Measurements from ENCODE around the gene ADORA3. TPM values are rescaled to one million over a fixed set of nuclear protein-coding genes. Genes with fewer than 3 reads are reported as not detected.

ADORA3 gene
- total RNA-seq, 1 experiment from 2014 or later, result not detected

GRCh38 chr1:111476214-111476613 is 27.2 kb downstream of the ADORA3 start:
- no peak overlapping the region for H3K27ac ChIP-seq
- no peak for DNase-seq (ENCODE audit: low read depth in 1 of 2, low spot score in 2 of 2)
- H3K4me1 ChIP-seq (replicated peaks), result no peaks in the 10 kb centered on the region
- H3K36me3 ChIP-seq, result no peaks in the 10 kb centered on the region
- no peaks in the 10 kb centered on the region for H3K9me3 ChIP-seq (replicated peaks)
- H3K4me3 ChIP-seq, result no peak overlapping the region
- no peaks in the 10 kb centered on the region for H3K27me3 ChIP-seq (replicated peaks)

GRCh38 chr1:111475701-111476100 is 27.7 kb downstream of the ADORA3 start:
- Histone ChIP-seq H3K4me3 (no peak overlapping the region), H3K27ac (no peak overlapping the region), H3K9me3 (replicated peaks) (no peaks in the 10 kb centered on the region), H3K27me3 (replicated peaks) (no peaks in the 10 kb centered on the region), H3K36me3 (no peaks in the 10 kb centered on the region; the same call in 1 of the 2 replicates), H3K4me1 (replicated peaks) (no peaks in the 10 kb centered on the region)
- DNase-seq (ENCODE audit: low read depth in 1 of 2, low spot score in 2 of 2), result no peak

- Histone ChIP-seq H3K27ac (no peak overlapping the region), H3K36me3 (no peaks in the 10 kb centered on the region; the same call in 1 of the 2 replicates)
Observed at GRCh38 chr1:111474521-111474920, 28.9 kb downstream of the ADORA3 start.

GRCh38 chr1:111474106-111474505 is 29.3 kb downstream of the ADORA3 start:
- Histone ChIP-seq H3K9me3 (replicated peaks) (no peaks in the 10 kb centered on the region), H3K27ac (no peak overlapping the region), H3K4me3 (no peak overlapping the region), H3K4me1 (replicated peaks) (no peaks in the 10 kb centered on the region), H3K36me3 (no peaks in the 10 kb centered on the region; the same call in 1 of the 2 replicates), H3K27me3 (replicated peaks) (no peaks in the 10 kb centered on the region)
- DNase-seq (ENCODE audit: low read depth in 1 of 2, low spot score in 2 of 2), result no peak

More at GRCh38 chr1:111474521-111474920, 28.9 kb downstream of the ADORA3 start:
- no peaks in the 10 kb centered on the region for H3K9me3 ChIP-seq (replicated peaks)
- H3K4me1 ChIP-seq (replicated peaks), result no peaks in the 10 kb centered on the region
- DNase-seq (ENCODE audit: low read depth in 1 of 2, low spot score in 2 of 2), result no peak
- no peak overlapping the region for H3K4me3 ChIP-seq
- H3K27me3 ChIP-seq (replicated peaks), result no peaks in the 10 kb centered on the region

- no peaks in the 10 kb centered on the region for H3K27me3 ChIP-seq (replicated peaks)
- no peaks in the 10 kb centered on the region for H3K9me3 ChIP-seq (replicated peaks)
- no peaks in the 10 kb centered on the region for H3K4me1 ChIP-seq (replicated peaks)
- no peak overlapping the region for H3K4me3 ChIP-seq
- H3K27ac ChIP-seq, result no peak overlapping the region
- peaks cover 8% of the 10 kb centered on the region for H3K36me3 ChIP-seq
- no peak for DNase-seq (ENCODE audit: low read depth in 1 of 2, low spot score in 2 of 2)
Observed at GRCh38 chr1:111471538-111471937, 31.9 kb downstream of the ADORA3 start.

- Histone ChIP-seq H3K27me3 (replicated peaks) (no peaks in the 10 kb centered on the region), H3K27ac (no peak overlapping the region), H3K9me3 (replicated peaks) (no peaks in the 10 kb centered on the region), H3K4me3 (no peak overlapping the region), H3K36me3 (peaks cover 8% of the 10 kb centered on the region), H3K4me1 (replicated peaks) (no peaks in the 10 kb centered on the region)
- no peak for DNase-seq (ENCODE audit: low read depth in 1 of 2, low spot score in 2 of 2)
Observed at GRCh38 chr1:111471012-111471411, 32.4 kb downstream of the ADORA3 start.

GRCh38 chr1:111470596-111470995 is 32.8 kb downstream of the ADORA3 start:
- DNase-seq (ENCODE audit: low read depth in 1 of 2, low spot score in 2 of 2), result no peak
- peaks cover 8% of the 10 kb centered on the region for H3K36me3 ChIP-seq
- no peak overlapping the region for H3K4me3 ChIP-seq

GRCh38 chr1:111469539-111469938 is 33.9 kb downstream of the ADORA3 start:
- Histone ChIP-seq H3K27ac (no peak overlapping the region), H3K9me3 (replicated peaks) (no peaks in the 10 kb centered on the region), H3K4me1 (replicated peaks) (no peaks in the 10 kb centered on the region), H3K36me3 (peaks cover 8% of the 10 kb centered on the region), H3K27me3 (replicated peaks) (no peaks in the 10 kb centered on the region), H3K4me3 (no peak overlapping the region)
- no peak for DNase-seq (ENCODE audit: low read depth in 1 of 2, low spot score in 2 of 2)

More at GRCh38 chr1:111470596-111470995, 32.8 kb downstream of the ADORA3 start:
- Histone ChIP-seq H3K4me1 (replicated peaks) (no peaks in the 10 kb centered on the region), H3K27me3 (replicated peaks) (no peaks in the 10 kb centered on the region), H3K9me3 (replicated peaks) (no peaks in the 10 kb centered on the region), H3K27ac (no peak overlapping the region)

- no peak overlapping the region for H3K27ac ChIP-seq
- no peak overlapping the region for H3K4me3 ChIP-seq
- no peaks in the 10 kb centered on the region for H3K27me3 ChIP-seq (replicated peaks)
- peaks cover 8% of the 10 kb centered on the region for H3K36me3 ChIP-seq
- no peaks in the 10 kb centered on the region for H3K4me1 ChIP-seq (replicated peaks)
- H3K9me3 ChIP-seq (replicated peaks), result no peaks in the 10 kb centered on the region
- DNase-seq (ENCODE audit: low read depth in 1 of 2, low spot score in 2 of 2), result no peak
Observed at GRCh38 chr1:111468717-111469100, 34.7 kb downstream of the ADORA3 start.

GRCh38 chr1:111467865-111468716 is 35.3 kb downstream of the ADORA3 start:
- Histone ChIP-seq H3K36me3 (peaks cover 10% of the 10 kb centered on the region), H3K4me3 (no peak overlapping the region), H3K4me1 (replicated peaks) (no peaks in the 10 kb centered on the region), H3K27me3 (replicated peaks) (no peaks in the 10 kb centered on the region), H3K9me3 (replicated peaks) (no peaks in the 10 kb centered on the region), H3K27ac (no peak overlapping the region)
- DNase-seq (ENCODE audit: low read depth in 1 of 2, low spot score in 2 of 2), result no peak

GRCh38 chr1:111466480-111466879 is 37.0 kb downstream of the ADORA3 start:
- H3K36me3 ChIP-seq, result peaks cover 24% of the 10 kb centered on the region
- no peak overlapping the region for H3K27ac ChIP-seq
- H3K4me1 ChIP-seq (replicated peaks), result no peaks in the 10 kb centered on the region
- H3K4me3 ChIP-seq, result no peak overlapping the region
- no peak for DNase-seq (ENCODE audit: low read depth in 1 of 2, low spot score in 2 of 2)
- H3K27me3 ChIP-seq (replicated peaks), result no peaks in the 10 kb centered on the region
- H3K9me3 ChIP-seq (replicated peaks), result no peaks in the 10 kb centered on the region

- Histone ChIP-seq H3K27me3 (replicated peaks) (no peaks in the 10 kb centered on the region), H3K27ac (no peak overlapping the region)
Observed at GRCh38 chr1:111465754-111466153, 37.7 kb downstream of the ADORA3 start.

GRCh38 chr1:111463029-111463683 is 40.3 kb downstream of the ADORA3 start:
- peaks cover 45% of the 10 kb centered on the region for H3K36me3 ChIP-seq
- no peaks in the 10 kb centered on the region for H3K4me1 ChIP-seq (replicated peaks)
- no peaks in the 10 kb centered on the region for H3K27me3 ChIP-seq (replicated peaks)
- H3K9me3 ChIP-seq (replicated peaks), result no peaks in the 10 kb centered on the region
- H3K4me3 ChIP-seq, result no peak overlapping the region
- DNase-seq (ENCODE audit: low read depth in 1 of 2, low spot score in 2 of 2), result no peak
- H3K27ac ChIP-seq, result no peak overlapping the region

More at GRCh38 chr1:111465754-111466153, 37.7 kb downstream of the ADORA3 start:
- Histone ChIP-seq H3K4me1 (replicated peaks) (no peaks in the 10 kb centered on the region), H3K4me3 (no peak overlapping the region), H3K36me3 (peaks cover 31% of the 10 kb centered on the region), H3K9me3 (replicated peaks) (no peaks in the 10 kb centered on the region)
- DNase-seq (ENCODE audit: low read depth in 1 of 2, low spot score in 2 of 2), result no peak

- H3K27ac ChIP-seq, result no peak overlapping the region
- DNase-seq (ENCODE audit: low read depth in 1 of 2, low spot score in 2 of 2), result no peak
Observed at GRCh38 chr1:111462370-111463028, 40.9 kb downstream of the ADORA3 start.

More at GRCh38 chr1:111462370-111463028, 40.9 kb downstream of the ADORA3 start:
- H3K9me3 ChIP-seq (replicated peaks), result no peaks in the 10 kb centered on the region
- H3K27me3 ChIP-seq (replicated peaks), result no peaks in the 10 kb centered on the region
- no peak overlapping the region for H3K4me3 ChIP-seq
- no peaks in the 10 kb centered on the region for H3K4me1 ChIP-seq (replicated peaks)
- peaks cover 52% of the 10 kb centered on the region for H3K36me3 ChIP-seq
